Measurements from ENCODE around the gene LRRFIP1. TPM values are rescaled to one million over a fixed set of nuclear protein-coding genes. Genes with fewer than 3 reads are reported as not detected.

Gene LRRFIP1
- total and polyA plus RNA-seq, 2 of the 13 experiments (the other 11 are each of a cell fraction or from before 2014, with no cell fraction given), result 15.9 to 40.5 TPM

GRCh38 chr2:237603049-237603717, 24.2 kb upstream of the LRRFIP1 start (continued):
- TF ChIP-seq ZNF407 (CRISPR knock-in tag; IDR thresholded peaks at IDR 0.05; ENCODE audit: not compliant biosample characterization) (peak; percentile 24), KDM1A (CRISPR knock-in tag; IDR thresholded peaks at IDR 0.05) (0 out of 2 replicates have a peak, but pooled peaks have one; percentile 44), ZNF274 (CRISPR knock-in tag; IDR thresholded peaks at IDR 0.05) (peak; percentile 82), KDM4B (CRISPR knock-in tag; IDR thresholded peaks at IDR 0.05) (no peak), ZNF598 (CRISPR knock-in tag; IDR thresholded peaks at IDR 0.05; ENCODE audit: borderline replicate concordance) (0 out of 2 replicates have a peak, but pooled peaks have one; percentile 19), ZNF607 (CRISPR knock-in tag; IDR thresholded peaks at IDR 0.05; ENCODE audit: borderline replicate concordance) (0 out of 2 replicates have a peak, but pooled peaks have one; percentile 44), ZMYM3 (CRISPR knock-in tag; IDR thresholded peaks at IDR 0.05) (peak; percentile 70; the same call in 1 of the 2 replicates), MAX (IDR thresholded peaks at IDR 0.05) (peak; percentile 65; the same call in 1 of the 2 replicates), CHD4 (IDR thresholded peaks at IDR 0.05; ENCODE audit: borderline replicate concordance, low read length) (0 out of 2 replicates have a peak, but pooled peaks have one; percentile 79), PREB (CRISPR knock-in tag; IDR thresholded peaks at IDR 0.05) (no peak), ARHGAP35 (CRISPR knock-in tag; IDR thresholded peaks at IDR 0.05; ENCODE audit: borderline replicate concordance) (no peak), ZIK1 (CRISPR knock-in tag; IDR thresholded peaks at IDR 0.05; ENCODE audit: borderline replicate concordance, low read depth) (no peak), ZBTB2 (CRISPR knock-in tag; IDR thresholded peaks at IDR 0.05; ENCODE audit: low read depth) (no peak), ZNF501 (CRISPR knock-in tag; IDR thresholded peaks at IDR 0.05) (no peak)
- TF ChIP-seq, protein P1, sequence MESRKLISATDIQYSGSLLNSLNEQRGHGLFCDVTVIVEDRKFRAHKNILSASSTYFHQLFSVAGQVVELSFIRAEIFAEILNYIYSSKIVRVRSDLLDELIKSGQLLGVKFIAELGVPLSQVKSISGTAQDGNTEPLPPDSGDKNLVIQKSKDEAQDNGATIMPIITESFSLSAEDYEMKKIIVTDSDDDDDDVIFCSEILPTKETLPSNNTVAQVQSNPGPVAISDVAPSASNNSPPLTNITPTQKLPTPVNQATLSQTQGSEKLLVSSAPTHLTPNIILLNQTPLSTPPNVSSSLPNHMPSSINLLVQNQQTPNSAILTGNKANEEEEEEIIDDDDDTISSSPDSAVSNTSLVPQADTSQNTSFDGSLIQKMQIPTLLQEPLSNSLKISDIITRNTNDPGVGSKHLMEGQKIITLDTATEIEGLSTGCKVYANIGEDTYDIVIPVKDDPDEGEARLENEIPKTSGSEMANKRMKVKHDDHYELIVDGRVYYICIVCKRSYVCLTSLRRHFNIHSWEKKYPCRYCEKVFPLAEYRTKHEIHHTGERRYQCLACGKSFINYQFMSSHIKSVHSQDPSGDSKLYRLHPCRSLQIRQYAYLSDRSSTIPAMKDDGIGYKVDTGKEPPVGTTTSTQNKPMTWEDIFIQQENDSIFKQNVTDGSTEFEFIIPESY (CRISPR knock-in tag; IDR thresholded peaks at IDR 0.05), result peak; percentile 55; the same call in 1 of the 2 replicates

Data from HepG2 (cell line).